HCT116 (cell line): ENCODE data around the gene PPIH. TPM values are rescaled to one million over a fixed set of nuclear protein-coding genes. Genes with fewer than 3 reads are reported as not detected.

Experiments used
- ATAC-seq: fragments of 200-7000 bp; cut with Tn5 transposase; 2 replicates; pipeline ENCODE4 v1.9.1; 2020; ENCODE audit warnings: mild to moderate bottlenecking, moderate library complexity
- BruUV-seq: library from RNA; stranded (reverse); fragments of 400-500 nt; replicated peaks from 2 replicates; lab custom pipeline; 2021; lab: Mats Ljungman, UMichigan
- CTCF ChIA-PET: fragments of 300-600 bp; sonication (Branson Sonifier 250); formaldehyde crosslinking; loops from one replicate; lab custom pipeline; 2021; ENCODE audit warnings: antibody characterized with exemption; lab: Charles Lee
- POLR2A ChIA-PET: fragments of 300-600, 350-600 bp; sonication (Branson Sonifier 250); formaldehyde crosslinking; loops from one replicate; lab custom pipeline; 2021; ENCODE audit warnings: antibody characterized with exemption; lab: Charles Lee
- RAD21 ChIA-PET, 2 experiments: fragments of 300-600 bp; sonication (Branson Sonifier 250); formaldehyde crosslinking; loops; one replicate each; lab custom pipeline; 2023; ENCODE audit warnings: low total read pairs in 2 of 2; ENCODE audit not compliant: uncharacterized antibody in 2 of 2, unreplicated experiment in 2 of 2, low non-redundant PET in 1 of 2; lab: Charles Lee
- DNase-seq: peaks from one replicate; pipeline ENCODE4 v3.0.0-alpha.2; 2010; ENCODE audit warnings: low read depth, low spot score
- H2AFZ ChIP-seq: fragments of 200-600 bp; shearing (Covaris generic), sonication (generic); 2 replicates; pipeline ENCODE4 v1.6.1; 2017; ENCODE audit warnings: low read depth, mixed run types, mixed read lengths, antibody characterized with exemption, low read length; ENCODE audit not compliant: poor library complexity, severe bottlenecking
- H3K27ac ChIP-seq: 2 replicates; pipeline ENCODE4 v1.5.1; 2012; ENCODE audit warnings: low read depth, low read length
- H3K27me3 ChIP-seq: fragments of 200-600 bp; sonication (generic); 2 replicates; pipeline ENCODE4 v1.6.1; 2016; ENCODE audit warnings: mixed run types, low read length, mixed read lengths; ENCODE audit not compliant: insufficient read depth
- H3K36me3 ChIP-seq, 2 experiments: fragments of 200-500 bp in 1 of 2; fragments of 200-600 bp in 1 of 2; sonication (Bioruptor generic) in 1 of 2; sonication (generic) in 1 of 2; 2 replicates each; pipeline versions ENCODE4 v1.5.1 to v1.6.1; 2014 to 2016; ENCODE audit warnings: low read length in 2 of 2, inconsistent platforms in 1 of 2, mixed read lengths in 1 of 2, mixed run types in 1 of 2; ENCODE audit not compliant: insufficient read depth in 2 of 2, control insufficient read depth in 1 of 2
- H3K4me1 ChIP-seq, 2 experiments: fragments of 200-600 bp in 1 of 2; sonication (generic) in 1 of 2; 2 replicates each; pipeline versions ENCODE4 v1.5.1 to v1.6.1; 2012 to 2017; ENCODE audit warnings: low read length in 2 of 2, inconsistent platforms in 1 of 2, mild to moderate bottlenecking in 1 of 2, mixed read lengths in 1 of 2, mixed run types in 1 of 2, moderate library complexity in 1 of 2; ENCODE audit not compliant: insufficient read depth in 2 of 2, control insufficient read depth in 1 of 2
- H3K4me2 ChIP-seq: fragments of 200-600 bp; sonication (generic); 2 replicates; pipeline ENCODE4 v1.6.1; 2017; ENCODE audit warnings: mixed run types, low read length, mixed read lengths
- H3K4me3 ChIP-seq, 2 experiments: fragments of 200-600 bp in 1 of 2; sonication (generic) in 1 of 2; replicated peaks in 1 of 2; 2 replicates each; pipeline ENCODE4 v1.5.1; 2011 to 2016; ENCODE audit warnings: low read length in 2 of 2, control low read depth in 1 of 2, low read depth in 1 of 2, mild to moderate bottlenecking in 1 of 2, mixed read lengths in 1 of 2, mixed run types in 1 of 2
- H3K79me2 ChIP-seq: fragments of 200-600 bp; sonication (generic); 2 replicates; pipeline ENCODE4 v1.6.1; 2017; ENCODE audit warnings: mild to moderate bottlenecking, mixed run types, low read length, moderate library complexity, mixed read lengths; ENCODE audit not compliant: insufficient read depth
- H3K9ac ChIP-seq: fragments of 200-600 bp; sonication (generic); 2 replicates; pipeline ENCODE4 v1.6.1; 2016; ENCODE audit warnings: low read length, mixed read lengths
- H3K9me2 ChIP-seq: fragments of 200-600 bp; sonication (generic), shearing (Covaris generic); 2 replicates; pipeline ENCODE4 v1.6.1; 2017; ENCODE audit warnings: mixed run types, mild to moderate bottlenecking, moderate library complexity; ENCODE audit not compliant: insufficient read depth
- H3K9me3 ChIP-seq, 2 experiments: fragments of 200-500 bp in 1 of 2; fragments of 200-600 bp in 1 of 2; sonication (Bioruptor generic) in 1 of 2; sonication (generic) in 1 of 2; 2 replicates each; pipeline ENCODE4 v1.6.1; 2014 to 2017; ENCODE audit warnings: low read length in 2 of 2, mixed read lengths in 2 of 2, inconsistent platforms in 1 of 2, low read depth in 1 of 2, mild to moderate bottlenecking in 1 of 2, mixed run types in 1 of 2, moderate library complexity in 1 of 2; ENCODE audit not compliant: control insufficient read depth in 1 of 2, insufficient read depth in 1 of 2
- H4K20me1 ChIP-seq: fragments of 200-600 bp; sonication (generic), shearing (Covaris generic); 2 replicates; pipeline ENCODE4 v1.6.1; 2017; ENCODE audit warnings: mixed run types, mild to moderate bottlenecking, moderate library complexity; ENCODE audit not compliant: insufficient read depth
- ATF3 ChIP-seq: IDR thresholded peaks from 2 replicates; pipeline ENCODE4 v1.6.1; 2012
- EGR1 ChIP-seq: IDR thresholded peaks from 2 replicates; pipeline ENCODE4 v1.6.1; 2012; ENCODE audit warnings: low read depth
- EZH2 ChIP-seq: fragments of 200-600 bp; sonication (generic); IDR thresholded peaks from 2 replicates; pipeline ENCODE4 v1.6.1; 2017; ENCODE audit warnings: antibody characterized with exemption, mixed run types
- JUND ChIP-seq: IDR thresholded peaks from 2 replicates; pipeline ENCODE4 v1.6.1; 2012
- POLR2A ChIP-seq: IDR thresholded peaks from 2 replicates; pipeline ENCODE4 v1.7.0; 2011; ENCODE audit warnings: borderline replicate concordance; ENCODE audit not compliant: insufficient read depth, insufficient read length; ENCODE audit errors: extremely low read depth
- POLR2AphosphoS5 ChIP-seq: IDR thresholded peaks from 2 replicates; pipeline ENCODE4 v1.6.1; 2011; ENCODE audit warnings: mild to moderate bottlenecking, low read depth, low read length, moderate library complexity
- SIN3A ChIP-seq: IDR thresholded peaks from 2 replicates; pipeline ENCODE4 v1.6.1; 2012; ENCODE audit warnings: low read depth
- SP1 ChIP-seq: IDR thresholded peaks from 2 replicates; pipeline ENCODE4 v1.6.1; 2012; ENCODE audit warnings: low read depth
- TCF7L2 ChIP-seq: IDR thresholded peaks from 2 replicates; pipeline ENCODE4 v1.7.0; 2011; ENCODE audit warnings: borderline replicate concordance, inconsistent platforms; ENCODE audit not compliant: insufficient read depth, insufficient read length; ENCODE audit errors: extremely low read depth
- ZFX ChIP-seq: fragments of 450-650 bp; IDR thresholded peaks from 2 replicates; pipeline ENCODE4 v1.6.1; 2017
- intact Hi-C: fragments of 100-400 bp; cut with micrococcal nuclease; formaldehyde crosslinking; loops from 2 replicates; pipeline ENCODE4 v1.10.0; 2022
- total RNA-seq: library from RNA; stranded (reverse); gene quantifications from one replicate; pipeline ENCODE4 v1.2.1, GENCODE V29; 2021; ENCODE audit not compliant: unreplicated experiment
- TF ChIP-seq, protein P1 (sequence below): IDR thresholded peaks from 2 replicates; pipeline ENCODE4 v1.6.1; 2012; ENCODE audit warnings: low read depth

Gene PPIH
- total RNA-seq, 1 experiment from 2014 or later, result 100 TPM

GRCh38 chr1:42720868-42721267 lies 62.6 kb downstream of the PPIH start:
- BruUV-seq, result no TSS peak
- ChIA-PET CTCF (no interaction called here), RAD21 (no interaction called here), POLR2A (no interaction called here)
- Histone ChIP-seq H3K4me3 (no peak overlapping the region), H3K9me2 (no peaks in the 10 kb centered on the region), H3K27ac (no peak overlapping the region), H3K4me1 (peaks cover 0 to 4% of the 10 kb centered on the region in 2 experiments; a peak in 1 of 4 replicates), H3K36me3 (no peaks in the 10 kb centered on the region), H3K4me2 (no peak overlapping the region), H2AFZ (no peak overlapping the region), H4K20me1 (no peaks in the 10 kb centered on the region), H3K9ac (no peak overlapping the region), H3K9me3 (no peaks in the 10 kb centered on the region), H3K27me3 (no peaks in the 10 kb centered on the region), H3K79me2 (no peaks in the 10 kb centered on the region; the same call in 1 of the 2 replicates)
- intact Hi-C loops, result no loop called here
- ATAC-seq, result no peak
- DNase-seq, result no peak
- TF ChIP-seq POLR2A (no peak), TCF7L2 (no peak), POLR2AphosphoS5 (no peak), ATF3 (no peak), ZFX (no peak), SP1 (no peak), JUND (no peak), SIN3A (no peak), EGR1 (no peak), EZH2 (no peak)
- TF ChIP-seq, protein P1, sequence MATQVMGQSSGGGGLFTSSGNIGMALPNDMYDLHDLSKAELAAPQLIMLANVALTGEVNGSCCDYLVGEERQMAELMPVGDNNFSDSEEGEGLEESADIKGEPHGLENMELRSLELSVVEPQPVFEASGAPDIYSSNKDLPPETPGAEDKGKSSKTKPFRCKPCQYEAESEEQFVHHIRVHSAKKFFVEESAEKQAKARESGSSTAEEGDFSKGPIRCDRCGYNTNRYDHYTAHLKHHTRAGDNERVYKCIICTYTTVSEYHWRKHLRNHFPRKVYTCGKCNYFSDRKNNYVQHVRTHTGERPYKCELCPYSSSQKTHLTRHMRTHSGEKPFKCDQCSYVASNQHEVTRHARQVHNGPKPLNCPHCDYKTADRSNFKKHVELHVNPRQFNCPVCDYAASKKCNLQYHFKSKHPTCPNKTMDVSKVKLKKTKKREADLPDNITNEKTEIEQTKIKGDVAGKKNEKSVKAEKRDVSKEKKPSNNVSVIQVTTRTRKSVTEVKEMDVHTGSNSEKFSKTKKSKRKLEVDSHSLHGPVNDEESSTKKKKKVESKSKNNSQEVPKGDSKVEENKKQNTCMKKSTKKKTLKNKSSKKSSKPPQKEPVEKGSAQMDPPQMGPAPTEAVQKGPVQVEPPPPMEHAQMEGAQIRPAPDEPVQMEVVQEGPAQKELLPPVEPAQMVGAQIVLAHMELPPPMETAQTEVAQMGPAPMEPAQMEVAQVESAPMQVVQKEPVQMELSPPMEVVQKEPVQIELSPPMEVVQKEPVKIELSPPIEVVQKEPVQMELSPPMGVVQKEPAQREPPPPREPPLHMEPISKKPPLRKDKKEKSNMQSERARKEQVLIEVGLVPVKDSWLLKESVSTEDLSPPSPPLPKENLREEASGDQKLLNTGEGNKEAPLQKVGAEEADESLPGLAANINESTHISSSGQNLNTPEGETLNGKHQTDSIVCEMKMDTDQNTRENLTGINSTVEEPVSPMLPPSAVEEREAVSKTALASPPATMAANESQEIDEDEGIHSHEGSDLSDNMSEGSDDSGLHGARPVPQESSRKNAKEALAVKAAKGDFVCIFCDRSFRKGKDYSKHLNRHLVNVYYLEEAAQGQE, result no peak
